Gastrocnemius medialis (tissue), 4 donors: Measurements from ENCODE around the gene ARHGAP1. TPM values are rescaled to one million over a fixed set of nuclear protein-coding genes. Genes with fewer than 3 reads are reported as not detected.

ENCODE experiments used
- ATAC-seq, 2 donors: fragments of 150-250 bp; one replicate each; pipeline ENCODE4 v1.9.1; 2016
- DNase-seq, 2 donors: peaks; one replicate each; pipeline ENCODE4 v3.0.0-alpha.2; 2019
- H3K27ac ChIP-seq, 4 donors: fragments of 200-600 bp; sonication (generic); 1 replicate in 1 of 4; 2 replicates in 3 of 4; pipeline ENCODE4 v1.5.1; 2016 to 2018; ENCODE audit warnings: mild to moderate bottlenecking in 2 of 4, moderate library complexity in 1 of 4
- H3K27me3 ChIP-seq, 3 donors: fragments of 200-600 bp; sonication (generic) in 2 of 3; 1 replicate in 1 of 3; 2 replicates in 2 of 3; pipeline versions ENCODE4 v1.5.1 to v1.6.0; 2016 to 2019; ENCODE audit warnings: mild to moderate bottlenecking in 1 of 3, moderate library complexity in 1 of 3
- H3K36me3 ChIP-seq, 2 donors: fragments of 200-600 bp; sonication (generic) in 1 of 2; one replicate each; pipeline ENCODE4 v1.5.1; 2017 to 2018
- H3K4me1 ChIP-seq, 2 donors: fragments of 200-600 bp; sonication (generic) in 1 of 2; one replicate each; pipeline ENCODE4 v1.5.1; 2016 to 2017; ENCODE audit warnings: mild to moderate bottlenecking in 2 of 2
- H3K4me3 ChIP-seq, 4 donors: fragments of 200-600 bp; sonication (generic) in 3 of 4; 1 replicate in 1 of 4; 2 replicates in 3 of 4; pipeline ENCODE4 v1.5.1; 2016 to 2019; ENCODE audit warnings: mild to moderate bottlenecking in 2 of 4
- H3K9me3 ChIP-seq, 3 donors: fragments of 200-600 bp; sonication (generic) in 2 of 3; 1 replicate in 1 of 3; 2 replicates in 2 of 3; pipeline ENCODE4 v1.5.1; 2016 to 2019
- CTCF ChIP-seq, 5 experiments: fragments of 450-650 bp in 3 of 5; fragments of 200-600 bp in 2 of 5; sonication (generic) in 2 of 5; IDR thresholded peaks in 4 of 5; conservative IDR thresholded peaks in 1 of 5; 1 replicate in 4 of 5; 2 replicates in 1 of 5; pipeline ENCODE4 v1.5.1; 2016 to 2019; ENCODE audit warnings: antibody characterized with exemption in 5 of 5, mild to moderate bottlenecking in 3 of 5, moderate library complexity in 3 of 5
- POLR2A ChIP-seq, 2 donors: fragments of 450-650 bp; IDR thresholded peaks; one replicate each; pipeline ENCODE4 v1.6.1; 2017; ENCODE audit warnings: antibody characterized with exemption in 2 of 2, mild to moderate bottlenecking in 2 of 2, moderate library complexity in 2 of 2
- in situ Hi-C, 4 donors: fragments of 200-750 bp; cut with MboI; loops; one replicate each; pipeline versions ENCODE4 v1.15.0 to v1.8.0; 2017; ENCODE audit warnings: low sequenced_read_pairs in 4 of 4
- intact Hi-C: fragments of 100-400 bp; cut with DNase I; formaldehyde crosslinking; loops from one replicate; pipeline ENCODE4 v1.15.1; 2023; ENCODE audit warnings: low total_unique reads
- total RNA-seq, 4 donors: library from RNA; depleted of rRNA; stranded (reverse); fragments of >200 nt; gene quantifications; one replicate each; pipeline versions ENCODE4 v1.1.0 to v1.2.3, GENCODE V29; 2016

Gene ARHGAP1
- total RNA-seq, 4 donors from 2014 or later, result 11.1 to 34.8 (median 24.6) TPM

DNA sequence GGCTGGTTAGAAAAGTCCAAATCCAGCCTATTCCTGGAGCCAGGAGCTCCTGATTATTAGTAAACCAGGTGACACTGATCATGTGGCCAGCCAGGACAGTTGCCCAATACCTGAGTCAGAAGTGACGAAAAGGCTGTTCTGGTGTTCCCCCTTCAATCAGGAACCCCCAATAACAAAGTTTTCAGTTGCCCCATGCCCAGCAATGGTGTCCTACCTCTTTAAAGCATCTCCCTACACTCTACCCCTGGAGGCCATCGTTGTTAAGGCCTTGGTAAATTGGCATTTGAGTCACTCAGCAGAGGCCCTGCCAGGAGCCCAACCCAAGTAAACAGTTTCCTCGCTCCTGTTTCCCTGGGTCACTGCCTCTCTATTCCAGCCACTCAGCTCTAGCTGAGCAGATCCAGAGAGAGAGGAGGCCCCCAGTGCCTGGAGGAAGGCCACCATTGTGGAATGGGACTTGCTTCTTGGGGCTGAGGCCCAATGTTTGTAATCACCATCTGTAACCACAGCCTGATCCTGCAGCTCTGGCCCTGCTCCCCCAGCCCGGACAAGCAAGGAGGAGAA is 25.0 kb downstream of the ARHGAP1 start:
- Histone ChIP-seq H3K4me1 (peaks cover 22 to 34% of the 10 kb centered on the region in 2 donors), H3K27ac (peak overlapping the region; percentile 85 to 92 (median 88)), H3K36me3 (peaks cover 0 to 57% of the 10 kb centered on the region in 2 donors), H3K9me3 (no peaks in the 10 kb centered on the region), H3K4me3 (no peak overlapping the region), H3K27me3 (no peaks in the 10 kb centered on the region)
- in situ Hi-C loops, result no loop called here
- ATAC-seq (peak; percentile 82 to 84), DNase-seq (peak; percentile 74 to 84)
- intact Hi-C loops, result loop anchor here (2.0 kb wide), 2 partner anchors 21 to 35 kb away; no protein-coding TSS in a partner anchor
- TF ChIP-seq POLR2A (IDR thresholded peaks at IDR 0.05) (peak in 1 of 2 donors; percentile 37), CTCF (IDR thresholded peaks at IDR 0.05 in 4 of 5, conservative IDR thresholded peaks at IDR 0.05 in 1 of 5) (no peak)

- Histone ChIP-seq H3K4me1 (peaks cover 22 to 34% of the 10 kb centered on the region in 2 donors), H3K27me3 (no peaks in the 10 kb centered on the region), H3K36me3 (peaks cover 0 to 56% of the 10 kb centered on the region in 2 donors), H3K9me3 (no peaks in the 10 kb centered on the region), H3K4me3 (no peak overlapping the region), H3K27ac (peak overlapping the region; percentile 85 to 92 (median 88))
- ATAC-seq, result peak; percentile 2 to 5
- peak in 1 of 2 donors; percentile 33 for DNase-seq
- in situ Hi-C loops, result no loop called here
- intact Hi-C loops, result loop anchor here (2.0 kb wide), 2 partner anchors 22 to 36 kb away; no protein-coding TSS in a partner anchor
- TF ChIP-seq CTCF (IDR thresholded peaks at IDR 0.05 in 4 of 5, conservative IDR thresholded peaks at IDR 0.05 in 1 of 5) (no peak), POLR2A (IDR thresholded peaks at IDR 0.05) (no peak)
These were observed 25.7 kb downstream of the ARHGAP1 start for GRCh38 chr11:46674463-46675287.

DNA sequence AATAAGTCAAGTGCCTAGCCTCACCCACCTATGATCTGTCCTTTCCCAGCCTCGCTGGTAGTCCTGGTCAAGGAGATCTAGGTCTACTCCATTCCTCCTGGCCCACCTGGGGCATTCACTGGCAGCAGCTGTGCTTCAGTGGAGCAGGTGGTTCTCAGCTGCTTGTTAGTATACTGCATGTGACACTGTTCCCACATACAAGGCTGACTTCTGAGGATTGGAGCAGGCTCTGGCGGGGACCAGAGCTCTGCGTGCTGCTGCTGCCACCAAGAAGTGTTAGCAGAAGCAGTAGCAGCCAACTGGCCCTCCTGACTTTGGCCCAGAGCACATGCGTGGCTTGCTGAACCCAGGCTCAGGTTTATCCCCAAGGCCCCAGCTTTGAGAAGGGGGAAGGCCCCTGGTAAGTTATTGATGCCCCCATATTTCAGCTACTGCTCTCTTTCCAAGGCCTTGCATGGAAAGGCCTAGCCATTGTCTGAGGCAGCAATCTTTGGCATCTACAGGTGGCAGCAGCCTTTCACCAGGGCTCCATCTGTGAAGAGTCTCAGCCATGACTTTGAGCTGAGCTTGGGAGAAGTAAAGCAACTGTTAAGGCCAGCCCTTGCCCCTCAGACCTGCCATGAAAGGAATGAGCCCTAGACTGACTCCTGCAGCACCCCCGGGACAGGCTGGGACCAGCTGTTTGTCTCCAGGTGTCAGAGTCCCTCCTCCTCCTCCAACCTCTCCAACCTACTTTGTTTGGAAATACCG is 26.5 kb downstream of the ARHGAP1 start:
- DNase-seq (no peak), ATAC-seq (no peak)
- no peak overlapping the region for H3K4me3 ChIP-seq
- TF ChIP-seq CTCF (IDR thresholded peaks at IDR 0.05 in 4 of 5, conservative IDR thresholded peaks at IDR 0.05 in 1 of 5), result no peak
- no peak for TF ChIP-seq POLR2A (IDR thresholded peaks at IDR 0.05)
- intact Hi-C loops, result loop anchor here (2.0 kb wide), 2 partner anchors 23 to 37 kb away; no protein-coding TSS in a partner anchor
- in situ Hi-C loops, result no loop called here
- peaks cover 3 to 56% of the 10 kb centered on the region in 2 donors for H3K36me3 ChIP-seq
- no peaks in the 10 kb centered on the region for H3K27me3 ChIP-seq
- H3K9me3 ChIP-seq, result no peaks in the 10 kb centered on the region
- H3K4me1 ChIP-seq, result peaks cover 22 to 38% of the 10 kb centered on the region in 2 donors
- H3K27ac ChIP-seq, result peak overlapping the region; percentile 85 to 92 (median 88)

DNA sequence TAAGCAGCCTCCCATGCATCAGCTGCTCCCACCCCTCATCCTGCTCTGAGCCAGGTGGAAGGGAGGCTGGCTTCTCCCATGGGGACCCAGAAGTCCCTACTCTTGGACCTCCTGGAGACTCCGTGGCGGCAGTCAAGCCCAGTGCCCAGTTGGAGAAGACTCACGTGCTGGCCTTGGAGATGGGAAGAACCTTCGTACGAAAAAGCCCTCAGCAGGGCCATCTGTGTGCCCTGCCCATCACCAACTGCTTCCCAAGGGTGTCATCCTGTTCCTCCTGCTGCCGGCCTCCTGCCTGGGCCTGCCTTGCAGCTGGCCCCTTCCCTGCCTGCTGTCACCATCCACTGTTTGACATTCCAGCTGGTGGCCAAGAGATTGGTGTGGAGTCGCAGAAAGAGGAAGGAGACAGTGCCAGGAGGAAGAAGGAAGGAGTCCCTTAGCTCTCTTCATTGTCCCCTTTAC is 28.0 kb downstream of the ARHGAP1 start:
- Histone ChIP-seq H3K27ac (peak overlapping the region; percentile 85 to 92 (median 88)), H3K36me3 (peaks cover 3 to 58% of the 10 kb centered on the region in 2 donors)
- no peak for DNase-seq

More for the DNA sequence above, 28.0 kb downstream of the ARHGAP1 start:
- Histone ChIP-seq H3K27me3 (no peaks in the 10 kb centered on the region), H3K4me3 (no peak overlapping the region), H3K9me3 (no peaks in the 10 kb centered on the region), H3K4me1 (peaks cover 22 to 43% of the 10 kb centered on the region in 2 donors)
- in situ Hi-C loops (no loop called here), intact Hi-C loops (no loop called here)
- no peak for TF ChIP-seq CTCF (IDR thresholded peaks at IDR 0.05 in 4 of 5, conservative IDR thresholded peaks at IDR 0.05 in 1 of 5)
- TF ChIP-seq POLR2A (IDR thresholded peaks at IDR 0.05), result no peak
- ATAC-seq, result no peak
